Measurements from ENCODE around the gene SHLD1. TPM values are rescaled to one million over a fixed set of nuclear protein-coding genes. Genes with fewer than 3 reads are reported as not detected.
A peak's percentile ranks its signal among the peaks of the same experiment; 100 is the strongest.
"Not testable (repeated sequence)": the region's sequence is repeated elsewhere in the genome, so short reads cannot be mapped to it uniquely, and the experiment has no call there.

The SHLD1 gene
- total and polyA plus RNA-seq, 2 experiments from 2014 or later = 2.6 to 6.7 TPM

GRCh38 chr20:5737966-5738365 lies 12.2 kb upstream of the SHLD1 start:
- no peak overlapping the region for H3K9ac ChIP-seq
- H2AFZ ChIP-seq = no peak overlapping the region
- in situ Hi-C loops (cut with MboI) = no loop called here
- peaks cover 7% of the 10 kb centered on the region; the same call in 1 of the 2 replicates for H3K4me1 ChIP-seq (ENCODE audit: insufficient read depth)
- TF ChIP-seq EZH2 (IDR thresholded peaks at IDR 0.05; ENCODE audit: insufficient read depth, poor library complexity, severe bottlenecking) (no peak), EZH2phosphoT487 (IDR thresholded peaks at IDR 0.05; ENCODE audit: insufficient read depth, low read depth) (no peak)
- no peaks in the 10 kb centered on the region for H3K36me3 ChIP-seq (ENCODE audit: low read depth)
- no peaks in the 10 kb centered on the region for H3K79me2 ChIP-seq (ENCODE audit: insufficient read depth)
- DNase-seq = no peak
- no peaks in the 10 kb centered on the region for H3K9me3 ChIP-seq (ENCODE audit: low read depth)
- WGBS, 2 experiments (ENCODE audit: low coverage in 1 of 2, low lambda C conversion rate in 2 of 2, missing lambda C conversion rate in 2 of 2) = 74 to 80% methylated on average over 3 of the region's 3 CpGs
- H4K20me1 ChIP-seq (ENCODE audit: insufficient read depth) = no peaks in the 10 kb centered on the region
- peak overlapping the region; percentile 33 for H3K4me2 ChIP-seq (ENCODE audit: unreplicated experiment)
- H3K4me3 ChIP-seq = no peak overlapping the region
- no peaks in the 10 kb centered on the region for H3K9me2 ChIP-seq (ENCODE audit: insufficient read depth)
- no peaks in the 10 kb centered on the region for H3K27me3 ChIP-seq (replicated peaks; ENCODE audit: insufficient read depth)
- H3F3A ChIP-seq (ENCODE audit: insufficient read depth) = no peaks in the 10 kb centered on the region
- no peak overlapping the region for H3K27ac ChIP-seq

GRCh38 chr20:5740643-5741042 lies 9.6 kb upstream of the SHLD1 start:
- H3F3A ChIP-seq (ENCODE audit: insufficient read depth); H3K9ac ChIP-seq; H3K4me2 ChIP-seq (ENCODE audit: unreplicated experiment); H4K20me1 ChIP-seq (ENCODE audit: insufficient read depth); H3K36me3 ChIP-seq (ENCODE audit: low read depth); H3K79me2 ChIP-seq (ENCODE audit: insufficient read depth); H3K9me3 ChIP-seq (ENCODE audit: low read depth); H2AFZ ChIP-seq; H3K9me2 ChIP-seq (ENCODE audit: insufficient read depth); DNase-seq; H3K4me1 ChIP-seq (ENCODE audit: insufficient read depth); H3K4me3 ChIP-seq; H3K27me3 ChIP-seq (replicated peaks; ENCODE audit: insufficient read depth); in situ Hi-C loops (cut with MboI); H3K27ac ChIP-seq: not testable (repeated sequence)
- 75 to 83% methylated on average over 5 of the region's 5 CpGs for WGBS, 2 experiments (ENCODE audit: low coverage in 1 of 2, low lambda C conversion rate in 2 of 2, missing lambda C conversion rate in 2 of 2)

- Histone ChIP-seq H3K4me1 (ENCODE audit: insufficient read depth) (peaks cover 7% of the 10 kb centered on the region; the same call in 1 of the 2 replicates), H3K9me3 (ENCODE audit: low read depth) (no peaks in the 10 kb centered on the region), H2AFZ (no peak overlapping the region), H3K79me2 (ENCODE audit: insufficient read depth) (no peaks in the 10 kb centered on the region), H3K4me3 (no peak overlapping the region), H3K27me3 (replicated peaks; ENCODE audit: insufficient read depth) (no peaks in the 10 kb centered on the region), H3K36me3 (ENCODE audit: low read depth) (no peaks in the 10 kb centered on the region), H3F3A (ENCODE audit: insufficient read depth) (no peaks in the 10 kb centered on the region), H3K9me2 (ENCODE audit: insufficient read depth) (no peaks in the 10 kb centered on the region), H3K9ac (no peak overlapping the region), H3K4me2 (ENCODE audit: unreplicated experiment) (no peak overlapping the region), H3K27ac (no peak overlapping the region), H4K20me1 (ENCODE audit: insufficient read depth) (no peaks in the 10 kb centered on the region)
- TF ChIP-seq EZH2phosphoT487 (IDR thresholded peaks at IDR 0.05; ENCODE audit: insufficient read depth, low read depth) (no peak), EZH2 (IDR thresholded peaks at IDR 0.05; ENCODE audit: insufficient read depth, poor library complexity, severe bottlenecking) (no peak)
- in situ Hi-C loops (cut with MboI) = no loop called here
- WGBS, 2 experiments (ENCODE audit: low coverage in 1 of 2, low lambda C conversion rate in 2 of 2, missing lambda C conversion rate in 2 of 2) = 16 to 19% methylated on average over 2 of the region's 2 CpGs
- DNase-seq = peak; percentile 55
These were observed 9.1 kb upstream of the SHLD1 start for GRCh38 chr20:5741089-5741488.

DNA sequence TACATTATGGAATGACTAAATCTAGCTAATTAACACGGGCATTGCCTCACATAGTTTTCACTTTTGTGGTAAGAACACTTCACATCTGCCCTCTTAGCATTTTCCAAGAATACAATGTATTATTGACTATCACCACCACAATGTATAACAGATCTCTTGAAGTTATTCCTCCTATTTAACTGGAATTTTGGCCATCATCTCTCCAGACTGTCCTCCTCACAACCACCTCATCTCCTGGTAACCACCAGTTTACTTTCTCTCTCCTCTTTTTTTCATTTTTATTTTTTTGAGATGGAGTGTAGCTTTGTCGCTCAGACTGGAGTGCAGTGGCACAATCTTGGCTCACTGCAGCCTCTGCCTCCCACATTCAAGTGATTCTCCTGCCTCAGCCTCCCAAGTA lies 8.2 kb upstream of the SHLD1 start:
- Histone ChIP-seq H3K9ac (no peak overlapping the region), H3K79me2 (ENCODE audit: insufficient read depth) (no peaks in the 10 kb centered on the region), H3K36me3 (ENCODE audit: low read depth) (no peaks in the 10 kb centered on the region), H3K27me3 (replicated peaks; ENCODE audit: insufficient read depth) (no peaks in the 10 kb centered on the region), H3K4me1 (ENCODE audit: insufficient read depth) (peaks cover 5% of the 10 kb centered on the region; the same call in 1 of the 2 replicates), H3K4me3 (no peak overlapping the region), H3F3A (ENCODE audit: insufficient read depth) (no peaks in the 10 kb centered on the region), H2AFZ (no peak overlapping the region), H3K27ac (no peak overlapping the region), H3K9me3 (ENCODE audit: low read depth) (no peaks in the 10 kb centered on the region), H3K4me2 (ENCODE audit: unreplicated experiment) (no peak overlapping the region), H3K9me2 (ENCODE audit: insufficient read depth) (no peaks in the 10 kb centered on the region), H4K20me1 (ENCODE audit: insufficient read depth) (no peaks in the 10 kb centered on the region)
- in situ Hi-C loops (cut with MboI) = no loop called here
- DNase-seq = no peak
- TF ChIP-seq EZH2 (IDR thresholded peaks at IDR 0.05; ENCODE audit: insufficient read depth, poor library complexity, severe bottlenecking) (no peak), EZH2phosphoT487 (IDR thresholded peaks at IDR 0.05; ENCODE audit: insufficient read depth, low read depth) (no peak)
- 42 to 63% methylated on average over 2 of the region's 2 CpGs for WGBS, 2 experiments (ENCODE audit: low coverage in 1 of 2, low lambda C conversion rate in 2 of 2, missing lambda C conversion rate in 2 of 2)

- no peaks in the 10 kb centered on the region for H3K36me3 ChIP-seq (ENCODE audit: low read depth)
- no peaks in the 10 kb centered on the region for H3K4me1 ChIP-seq (ENCODE audit: insufficient read depth)
- no peak for DNase-seq
- peaks cover under 1% of the 10 kb centered on the region; the same call in 1 of the 2 replicates for H3F3A ChIP-seq (ENCODE audit: insufficient read depth)
- no peaks in the 10 kb centered on the region for H3K9me2 ChIP-seq (ENCODE audit: insufficient read depth)
- no peak overlapping the region for H3K4me2 ChIP-seq (ENCODE audit: unreplicated experiment)
- H3K79me2 ChIP-seq (ENCODE audit: insufficient read depth) = no peaks in the 10 kb centered on the region
- no peak for TF ChIP-seq EZH2 (IDR thresholded peaks at IDR 0.05; ENCODE audit: insufficient read depth, poor library complexity, severe bottlenecking)
- TF ChIP-seq EZH2phosphoT487 (IDR thresholded peaks at IDR 0.05; ENCODE audit: insufficient read depth, low read depth) = no peak
- no peaks in the 10 kb centered on the region for H4K20me1 ChIP-seq (ENCODE audit: insufficient read depth)
- H3K9ac ChIP-seq = no peak overlapping the region
- no peaks in the 10 kb centered on the region for H3K9me3 ChIP-seq (ENCODE audit: low read depth)
- 36 to 39% methylated on average over 8 of the region's 8 CpGs for WGBS, 2 experiments (ENCODE audit: low coverage in 1 of 2, low lambda C conversion rate in 2 of 2, missing lambda C conversion rate in 2 of 2)
- no peak overlapping the region for H3K27ac ChIP-seq
- H2AFZ ChIP-seq = no peak overlapping the region
- H3K27me3 ChIP-seq (replicated peaks; ENCODE audit: insufficient read depth) = no peaks in the 10 kb centered on the region
- H3K4me3 ChIP-seq = no peak overlapping the region
- in situ Hi-C loops (cut with MboI) = no loop called here
These were observed 4.7 kb upstream of the SHLD1 start for GRCh38 chr20:5745416-5746030.

All from GM23248 (cell line).